RPMI8226 (cell line): ENCODE results near the gene AFF3.
"Not testable (repeated sequence)": the region's sequence is repeated elsewhere in the genome, so short reads cannot be mapped to it uniquely, and the experiment has no call there.

Experiments used
- DNase-seq: peaks from one replicate; pipeline ENCODE4 v3.0.0-alpha.2; 2015

The AFF3 gene

DNA sequence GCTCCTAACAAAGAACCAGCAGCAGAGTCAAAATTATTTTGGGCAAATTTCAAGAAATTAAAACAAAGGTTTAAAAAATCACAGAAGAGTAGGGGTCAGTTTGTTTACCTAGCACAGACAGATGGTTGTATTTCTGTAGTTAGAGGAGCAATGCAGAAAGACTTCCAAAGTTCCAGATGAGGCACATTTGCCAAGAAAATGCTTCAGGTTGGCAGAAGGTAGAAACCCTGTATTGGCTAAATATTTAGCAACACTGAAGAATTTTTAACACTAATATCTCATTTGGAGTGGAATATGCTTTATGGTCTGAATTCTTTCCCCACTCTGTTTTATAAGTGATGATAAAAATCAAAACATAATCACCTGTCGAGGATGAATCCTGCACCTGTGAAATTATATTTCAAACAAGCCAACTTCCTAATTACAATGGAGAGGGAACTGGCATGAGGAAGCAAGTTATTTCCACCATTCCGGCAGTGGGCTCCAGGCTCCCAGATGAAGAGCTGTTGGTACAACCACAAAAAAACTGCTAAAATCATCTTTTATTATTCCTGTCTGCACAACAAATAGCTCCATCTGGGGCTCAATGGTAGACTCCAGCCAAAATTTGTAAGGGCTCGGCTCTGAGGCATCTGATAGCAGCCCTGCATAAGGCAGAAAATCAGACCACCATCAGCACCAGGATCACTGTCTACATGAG is 366.0 kb downstream of the AFF3 start:
- DNase-seq, result no peak

GRCh38 chr2:99775585-99775984 is 366.8 kb downstream of the AFF3 start:
- DNase-seq, result no peak

GRCh38 chr2:99773642-99774041 is 368.7 kb downstream of the AFF3 start:
- DNase-seq, result not testable (repeated sequence)

DNA sequence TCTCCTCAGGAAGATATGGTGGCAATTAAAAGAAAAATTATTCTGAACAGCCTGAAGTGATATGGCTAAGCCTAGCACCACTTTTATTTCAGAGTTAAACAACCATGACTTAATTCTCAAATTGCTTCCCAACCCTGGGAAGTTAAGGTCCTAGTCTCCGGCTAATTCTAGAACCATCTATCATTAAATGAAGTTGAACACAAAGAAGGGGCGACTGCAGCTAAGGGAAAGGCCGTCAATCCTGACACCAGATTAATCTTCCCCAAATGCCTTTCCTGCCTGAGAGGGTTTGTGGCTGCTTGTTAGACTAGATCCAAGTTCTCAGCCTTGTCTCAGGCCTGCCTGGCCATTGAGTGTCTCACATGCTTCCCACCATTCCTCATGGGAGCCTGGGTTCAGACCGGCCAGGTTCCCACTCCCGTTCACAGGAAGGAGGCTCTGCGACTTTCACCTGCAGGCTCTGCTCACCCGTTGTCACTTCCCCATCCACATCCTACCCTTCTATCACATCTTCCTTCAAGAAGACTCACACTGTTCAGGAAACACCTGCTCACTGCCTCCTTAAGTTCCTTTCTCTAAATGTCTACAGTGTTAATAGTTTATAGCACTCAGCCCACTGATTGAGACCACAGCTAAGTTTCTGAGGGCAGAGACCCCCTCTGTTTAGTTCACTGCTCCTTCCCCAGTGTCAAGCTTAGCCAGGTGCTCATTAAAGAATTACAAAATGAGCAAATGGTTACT is 369.6 kb downstream of the AFF3 start:
- DNase-seq, result no peak

DNA sequence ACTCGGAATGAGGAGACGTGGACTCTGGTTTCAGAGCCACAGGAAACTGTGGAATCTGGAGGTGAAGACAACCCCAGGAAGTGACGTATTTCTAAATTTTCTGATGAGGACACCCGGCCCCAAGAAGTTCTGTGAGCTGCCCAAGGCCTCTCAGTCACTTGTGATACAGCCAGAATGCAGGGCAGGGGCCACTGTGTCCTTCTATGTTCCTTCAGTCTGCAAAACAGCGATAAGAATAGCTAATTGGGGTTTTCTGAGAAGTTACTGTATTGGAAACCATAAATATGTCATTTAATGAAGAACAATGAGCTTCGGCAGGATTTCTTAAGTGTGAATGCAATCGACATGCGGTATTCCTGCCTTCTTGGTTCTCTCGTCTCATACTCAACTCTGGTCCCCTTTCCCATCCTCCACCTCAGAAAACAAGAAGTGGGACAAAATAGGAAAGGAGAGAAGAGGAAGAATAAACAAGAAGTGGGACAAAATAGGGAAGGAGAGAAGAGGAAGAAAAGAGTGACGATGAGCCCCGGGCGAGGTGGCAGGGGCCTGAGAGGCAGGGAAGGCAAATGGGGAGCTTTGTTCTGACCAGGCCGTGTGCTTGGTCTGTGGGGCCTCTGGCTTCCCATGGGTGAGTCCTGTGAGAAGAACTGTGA is 370.6 kb downstream of the AFF3 start:
- DNase-seq, result no peak

- DNase-seq, result no peak
Observed at GRCh38 chr2:99770876-99771275, 371.5 kb downstream of the AFF3 start.

DNA sequence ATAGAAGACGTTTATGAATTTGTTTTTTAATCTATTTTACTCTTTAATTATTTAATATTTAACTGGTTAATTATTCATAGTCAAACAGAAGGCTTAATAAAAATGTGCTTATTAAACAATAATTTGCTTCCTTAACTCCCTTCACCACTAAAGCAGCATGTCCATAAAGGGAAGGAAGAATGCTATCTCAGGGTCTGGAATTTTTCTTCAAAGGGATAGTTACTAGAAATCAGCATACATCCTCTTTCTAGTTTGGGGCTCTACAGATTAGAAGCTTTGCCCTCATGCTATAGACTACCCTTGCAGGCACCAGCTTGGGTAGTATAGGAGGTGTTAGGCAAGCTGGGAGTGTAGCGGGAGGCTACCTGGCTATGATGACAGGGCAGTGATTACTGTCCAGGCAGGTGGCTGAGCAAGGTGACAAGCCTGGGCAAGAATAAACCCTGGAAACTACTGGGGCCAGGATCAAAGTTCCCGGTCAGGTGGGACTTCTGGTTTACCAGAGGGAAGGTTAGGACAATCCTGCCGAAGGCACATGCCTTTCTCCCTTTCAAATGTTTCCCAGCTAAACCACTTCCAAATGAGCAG is 376.6 kb downstream of the AFF3 start:
- no peak for DNase-seq

- no peak for DNase-seq
Observed at GRCh38 chr2:99763764-99764163, 378.6 kb downstream of the AFF3 start.

DNA sequence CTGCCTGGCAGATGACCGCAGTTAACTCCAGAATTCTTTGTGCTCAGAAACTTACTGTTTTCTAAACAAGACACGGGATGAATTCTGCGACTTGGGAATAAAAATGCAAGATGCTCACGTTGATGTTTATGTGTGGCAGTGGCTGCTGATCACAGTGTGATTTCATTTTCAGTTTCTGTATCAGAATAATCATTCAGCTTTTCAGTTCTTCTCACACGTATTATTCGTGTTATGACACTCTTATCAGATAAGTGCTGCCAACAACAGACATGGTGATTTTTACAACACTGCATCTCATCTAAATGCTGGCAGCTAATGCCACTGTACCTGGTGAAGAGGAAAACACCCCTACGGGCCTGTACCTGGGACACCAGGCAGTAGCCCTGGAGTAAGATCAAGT is 379.7 kb downstream of the AFF3 start:
- no peak for DNase-seq

DNA sequence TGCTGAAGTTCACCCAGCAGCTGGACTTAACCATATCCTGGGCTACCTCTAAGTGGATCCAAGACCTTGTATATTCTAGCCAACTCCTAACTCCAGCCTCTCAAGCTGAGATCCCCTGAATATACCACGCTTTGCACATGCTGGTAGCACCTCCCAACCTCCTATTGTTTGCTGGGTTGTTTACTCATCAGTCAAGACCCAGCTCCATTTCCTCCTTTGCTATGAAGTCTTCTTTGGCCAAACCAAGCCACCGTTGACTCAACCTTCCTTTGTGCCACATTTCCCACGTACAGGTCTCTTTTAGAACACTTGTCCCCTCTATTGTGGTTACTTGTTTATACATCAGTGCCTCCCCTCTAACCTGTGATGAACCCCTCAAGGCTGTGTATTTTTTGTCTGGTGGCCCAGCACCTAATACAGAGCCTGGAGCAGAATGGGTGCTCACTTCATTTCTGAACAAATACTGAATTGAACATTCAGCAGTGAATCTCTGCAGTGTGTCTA is 384.7 kb downstream of the AFF3 start:
- no peak for DNase-seq

DNA sequence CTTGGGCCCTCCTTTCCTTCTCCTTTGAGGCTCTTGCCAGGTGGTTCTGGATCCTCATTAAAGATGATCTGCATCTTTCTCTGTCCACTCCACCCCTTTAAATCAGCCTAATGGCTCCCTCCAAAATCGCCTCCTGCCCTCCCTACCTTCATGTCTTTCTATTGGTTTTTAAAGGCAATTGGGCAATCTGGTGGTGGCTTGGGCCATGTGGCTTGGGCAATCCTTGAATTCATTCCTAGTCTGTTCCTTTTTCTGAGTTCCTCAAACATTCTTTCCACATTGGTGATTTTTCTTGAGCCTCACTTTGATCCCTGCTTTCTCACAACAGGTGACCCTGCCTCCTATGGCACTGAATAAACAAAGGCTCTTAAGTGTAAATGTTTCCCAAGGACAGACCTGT is 386.3 kb downstream of the AFF3 start:
- no peak for DNase-seq

DNA sequence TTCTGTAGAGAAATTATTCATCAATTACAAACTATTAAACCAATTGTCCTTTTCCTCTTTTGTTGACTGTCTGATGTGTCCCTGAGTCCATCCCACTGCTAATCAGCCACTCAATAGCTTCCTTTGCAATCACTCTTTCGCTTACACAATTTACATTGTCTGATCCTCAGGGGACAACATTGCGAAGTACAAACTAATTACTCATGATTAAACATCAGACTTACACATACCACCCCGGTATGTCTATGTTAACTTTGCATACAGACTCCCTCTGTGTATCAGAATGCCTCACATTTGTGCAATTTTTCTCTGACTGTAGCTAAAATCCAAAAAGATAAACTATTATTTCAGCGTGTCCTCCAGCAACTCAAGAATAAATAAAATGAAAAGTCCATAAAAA is 388.2 kb downstream of the AFF3 start:
- no peak for DNase-seq

DNA sequence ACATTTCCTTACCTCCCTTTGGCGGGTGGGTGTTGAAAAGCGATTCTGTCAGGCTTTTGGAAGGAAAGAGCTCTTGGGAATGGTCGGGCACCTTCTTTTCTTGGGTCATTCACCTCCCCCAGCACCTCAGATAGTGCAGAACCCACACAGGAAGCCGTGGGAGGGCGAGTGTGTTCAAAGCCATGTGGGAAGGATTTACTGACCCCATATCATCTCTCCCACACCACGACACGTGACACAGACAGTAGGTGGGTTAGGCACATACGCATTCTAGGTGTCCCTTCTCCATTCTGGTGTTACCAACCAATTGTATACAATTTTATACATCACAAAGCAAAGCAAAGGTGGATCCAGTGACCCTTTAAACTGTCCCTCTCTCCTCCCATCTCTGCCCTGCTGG is 388.9 kb downstream of the AFF3 start:
- no peak for DNase-seq

GRCh38 chr2:99748344-99748743 is 394.0 kb downstream of the AFF3 start:
- no peak for DNase-seq

GRCh38 chr2:99747842-99748241 is 394.5 kb downstream of the AFF3 start:
- DNase-seq, result no peak

DNA sequence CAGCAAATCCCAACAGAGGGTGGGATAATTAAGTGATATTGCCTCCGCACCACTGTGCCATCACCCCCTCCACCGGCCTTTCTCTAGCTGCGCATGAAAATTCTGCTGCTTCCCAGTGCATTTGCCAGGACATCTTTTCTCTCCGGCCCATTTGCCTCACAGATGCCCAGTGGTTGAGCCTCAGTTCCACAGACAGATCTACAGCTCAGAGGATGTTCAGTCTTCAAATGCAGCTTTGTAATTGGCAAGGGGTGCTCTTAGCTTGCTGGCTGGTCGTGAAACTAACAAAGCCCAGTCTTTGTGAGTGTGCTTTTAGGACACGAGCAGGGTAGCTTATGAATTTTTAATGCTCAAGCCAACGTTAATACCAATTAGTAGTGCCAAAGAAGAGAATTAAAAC is 399.2 kb downstream of the AFF3 start:
- DNase-seq, result no peak

DNA sequence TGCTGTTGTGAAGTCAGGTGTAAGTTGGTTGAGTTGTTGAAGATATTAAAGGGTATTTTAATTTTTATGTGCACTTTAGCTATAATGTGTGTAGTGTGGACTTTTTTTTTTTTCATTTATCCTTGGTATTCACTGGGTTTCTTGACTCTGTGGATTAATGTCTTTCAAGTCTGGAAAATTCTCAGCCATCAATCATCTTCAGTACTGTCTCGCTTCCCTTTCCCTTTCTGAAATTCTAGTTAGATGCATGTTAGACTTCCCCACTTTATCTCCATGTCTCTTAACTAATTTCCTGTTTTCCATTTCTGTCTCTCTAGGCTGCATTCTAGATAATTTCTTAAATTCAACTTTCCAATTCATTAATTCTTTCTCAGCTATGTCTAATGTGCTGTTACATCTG is 404.9 kb downstream of the AFF3 start:
- DNase-seq, result no peak

DNA sequence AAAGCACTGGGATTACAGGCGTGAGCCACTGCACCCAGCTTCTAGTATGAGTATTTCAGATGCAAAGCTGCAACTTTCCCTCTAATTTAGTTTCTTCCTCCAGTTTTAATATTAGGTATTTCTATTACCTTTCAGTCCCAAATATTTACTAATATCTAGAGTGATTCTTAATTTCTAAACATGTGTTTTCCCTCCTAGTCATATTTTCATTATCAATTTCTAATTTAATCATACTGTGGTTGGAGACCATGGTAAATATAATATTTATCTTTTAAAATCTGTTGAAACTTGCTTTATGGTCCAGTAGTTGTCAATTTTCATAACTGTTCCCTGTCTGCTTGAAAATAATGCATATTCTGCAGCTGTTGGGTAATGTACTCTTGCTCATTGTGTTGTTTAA is 406.6 kb downstream of the AFF3 start:
- DNase-seq, result no peak

DNA sequence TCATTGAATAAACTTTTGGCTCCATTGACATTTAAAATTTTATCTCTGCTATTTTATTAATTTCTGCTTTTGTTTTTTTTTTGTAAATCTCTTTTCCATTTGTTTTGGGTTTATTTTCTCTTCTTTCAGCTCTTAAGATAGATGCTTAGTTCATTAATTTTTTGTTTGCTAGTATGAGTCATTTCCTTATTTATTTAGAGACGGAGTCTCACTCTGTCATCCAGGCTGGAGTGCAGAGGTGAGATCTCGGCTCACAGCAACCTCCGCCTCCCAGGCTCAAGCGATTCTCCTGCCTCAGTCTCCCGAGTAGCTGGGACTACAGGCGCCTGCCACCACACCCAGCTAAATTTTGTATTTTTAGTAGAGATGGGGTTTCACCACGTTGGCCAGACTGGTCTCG is 407.1 kb downstream of the AFF3 start:
- not testable (repeated sequence) for DNase-seq

DNA sequence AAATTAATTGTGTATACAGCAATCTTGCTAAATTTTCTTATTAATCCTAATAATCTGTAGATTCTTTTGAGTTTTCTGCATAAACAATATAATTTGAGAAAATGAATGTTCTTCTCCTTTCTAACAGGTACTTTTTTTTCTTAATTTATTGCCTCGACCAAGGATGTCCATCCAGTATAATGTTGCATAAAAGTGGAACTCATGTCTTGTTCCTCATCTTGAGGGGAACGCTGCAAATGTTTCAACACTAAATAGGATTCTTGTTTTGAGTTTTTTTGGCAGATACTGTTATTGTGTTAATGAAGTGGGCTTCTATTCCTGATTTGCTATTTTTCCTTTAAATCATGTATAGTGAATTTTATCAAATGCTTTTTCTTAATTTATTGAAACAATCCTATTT is 408.2 kb downstream of the AFF3 start:
- no peak for DNase-seq

- DNase-seq, result no peak
Observed at GRCh38 chr2:99729104-99730025, 413.0 kb downstream of the AFF3 start.

DNA sequence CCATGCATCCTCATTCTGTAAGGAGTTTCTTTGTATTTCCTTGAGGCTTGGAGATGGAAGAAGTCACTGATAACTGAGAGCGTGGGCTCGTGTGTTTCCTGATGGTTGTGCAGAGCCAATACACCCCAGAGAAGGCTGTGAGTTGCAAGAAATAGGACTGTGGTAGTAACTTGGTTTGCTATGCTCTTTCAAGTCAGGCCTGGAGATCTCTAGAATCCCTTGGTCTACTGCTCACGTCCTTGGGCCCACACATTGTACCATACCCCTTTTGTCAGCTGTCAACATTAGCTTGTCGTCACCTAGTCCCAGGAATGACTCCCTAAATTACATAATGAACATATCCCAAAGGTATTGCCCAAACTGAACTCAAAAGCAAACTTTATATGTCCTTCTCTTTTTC is 414.2 kb downstream of the AFF3 start:
- no peak for DNase-seq

DNA sequence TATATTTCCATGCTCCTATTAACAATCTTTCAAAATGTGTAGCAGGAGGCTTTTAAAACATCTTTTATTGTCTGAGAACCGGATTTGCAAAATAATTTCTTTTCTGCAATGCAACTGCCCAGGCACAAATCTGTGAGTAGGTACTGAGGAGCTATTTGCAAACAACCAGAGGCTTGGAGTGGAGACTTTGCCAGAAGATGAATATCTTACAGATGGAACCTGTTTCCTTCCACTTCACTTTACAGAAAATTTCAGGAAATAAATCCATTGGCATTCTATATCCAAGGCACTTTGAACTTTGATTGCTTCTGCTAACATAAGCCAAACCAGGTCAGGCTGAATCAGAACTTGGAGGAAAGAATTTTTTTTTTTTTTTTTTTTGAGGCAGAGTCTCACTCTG is 415.2 kb downstream of the AFF3 start:
- no peak for DNase-seq
